ENCODE results near the gene WDR55. TPM values are rescaled to one million over a fixed set of nuclear protein-coding genes. Genes with fewer than 3 reads are reported as not detected.

WDR55 gene
- total RNA-seq, 1 donor from 2014 or later: 36.9 TPM

DNA sequence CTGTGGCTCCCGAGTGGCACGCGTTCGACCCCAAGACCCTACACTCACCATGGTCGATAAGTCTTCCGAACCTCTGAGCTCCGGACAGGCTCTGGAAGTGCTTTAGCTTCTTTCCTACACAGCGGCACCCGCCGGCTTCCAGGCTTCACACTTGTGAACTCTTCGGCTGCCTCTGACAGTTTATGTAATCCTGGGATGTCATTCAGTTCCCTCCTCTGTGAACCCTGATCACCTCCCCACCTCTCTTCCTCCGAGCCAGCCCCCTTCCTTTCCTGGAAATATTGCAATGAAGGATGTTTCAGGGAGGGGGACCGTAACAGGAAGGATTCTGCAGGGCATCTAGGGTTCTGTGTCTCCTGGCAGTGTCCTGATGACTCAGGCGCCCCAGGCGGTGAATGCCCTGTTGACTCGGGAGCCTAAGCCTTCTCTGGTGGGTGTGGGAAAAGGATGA, 31.7 kb upstream of the WDR55 start, which contains the start of gene CD14:
Gene CD14, minus strand, starts transcription at position 155 of the 451 bp plus-strand sequence. Its CDS starts 104 bp downstream, at position 51.
- Mint-ChIP-seq H3K36me3 (ENCODE audit: low read depth) (no peaks in the 10 kb centered on the region), H3K27ac (no peak within 1 kb of the TSS), H3K4me1 (peaks cover 33% of the 10 kb centered on the region), H3K4me3 (peak within 1 kb of the TSS; percentile 87), H3K9me3 (no peaks in the 10 kb centered on the region), H3K27me3 (peaks cover 14% of the 10 kb centered on the region)
- ChIA-PET POLR2A (interaction anchor here (1.1 to 1.4 kb wide), 2 partner anchors 58 to 231 kb away, joined by 3 to 7 read pairs; partner anchors contain the start of genes ANKHD1, HARS1 and HARS2), CTCF (interaction anchor here (0.6 kb wide), 1 partner anchor 229 kb away, joined by 3 read pairs; no protein-coding TSS in a partner anchor)
- intact Hi-C loops (cut with micrococcal nuclease): loop anchor here (2.0 kb wide), 1 partner anchor 14 kb away; the partner anchor contains the start of genes IK and NDUFA2
- DNase-seq (no peak), ATAC-seq (ENCODE audit: low read depth) (no peak)
- TF ChIP-seq, protein P1, sequence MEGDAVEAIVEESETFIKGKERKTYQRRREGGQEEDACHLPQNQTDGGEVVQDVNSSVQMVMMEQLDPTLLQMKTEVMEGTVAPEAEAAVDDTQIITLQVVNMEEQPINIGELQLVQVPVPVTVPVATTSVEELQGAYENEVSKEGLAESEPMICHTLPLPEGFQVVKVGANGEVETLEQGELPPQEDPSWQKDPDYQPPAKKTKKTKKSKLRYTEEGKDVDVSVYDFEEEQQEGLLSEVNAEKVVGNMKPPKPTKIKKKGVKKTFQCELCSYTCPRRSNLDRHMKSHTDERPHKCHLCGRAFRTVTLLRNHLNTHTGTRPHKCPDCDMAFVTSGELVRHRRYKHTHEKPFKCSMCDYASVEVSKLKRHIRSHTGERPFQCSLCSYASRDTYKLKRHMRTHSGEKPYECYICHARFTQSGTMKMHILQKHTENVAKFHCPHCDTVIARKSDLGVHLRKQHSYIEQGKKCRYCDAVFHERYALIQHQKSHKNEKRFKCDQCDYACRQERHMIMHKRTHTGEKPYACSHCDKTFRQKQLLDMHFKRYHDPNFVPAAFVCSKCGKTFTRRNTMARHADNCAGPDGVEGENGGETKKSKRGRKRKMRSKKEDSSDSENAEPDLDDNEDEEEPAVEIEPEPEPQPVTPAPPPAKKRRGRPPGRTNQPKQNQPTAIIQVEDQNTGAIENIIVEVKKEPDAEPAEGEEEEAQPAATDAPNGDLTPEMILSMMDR (IDR thresholded peaks at IDR 0.05): no peak

- TF ChIP-seq, protein P1 (IDR thresholded peaks at IDR 0.05): no peak
- peak overlapping the region; percentile 87 for H3K4me3 Mint-ChIP-seq
- DNase-seq (no peak), ATAC-seq (ENCODE audit: low read depth) (no peak)
- H3K27me3 Mint-ChIP-seq: peaks cover 11% of the 10 kb centered on the region
- peaks cover 33% of the 10 kb centered on the region for H3K4me1 Mint-ChIP-seq
- ChIA-PET POLR2A (interaction anchor here (0.7 to 1.4 kb wide), 2 partner anchors 14 to 231 kb away, joined by 3 to 7 read pairs; partner anchors contain the start of genes ANKHD1 and IK), CTCF (no interaction called here)
- H3K9me3 Mint-ChIP-seq: no peaks in the 10 kb centered on the region
- no peak overlapping the region for H3K27ac Mint-ChIP-seq
- H3K36me3 Mint-ChIP-seq (ENCODE audit: low read depth): no peaks in the 10 kb centered on the region
- intact Hi-C loops (cut with micrococcal nuclease): loop anchor here (2.0 kb wide), 1 partner anchor 13 kb away; the partner anchor contains the start of genes IK and NDUFA2
Measured at GRCh38 chr5:140633501-140633900, 31.2 kb upstream of the WDR55 start.

DNA sequence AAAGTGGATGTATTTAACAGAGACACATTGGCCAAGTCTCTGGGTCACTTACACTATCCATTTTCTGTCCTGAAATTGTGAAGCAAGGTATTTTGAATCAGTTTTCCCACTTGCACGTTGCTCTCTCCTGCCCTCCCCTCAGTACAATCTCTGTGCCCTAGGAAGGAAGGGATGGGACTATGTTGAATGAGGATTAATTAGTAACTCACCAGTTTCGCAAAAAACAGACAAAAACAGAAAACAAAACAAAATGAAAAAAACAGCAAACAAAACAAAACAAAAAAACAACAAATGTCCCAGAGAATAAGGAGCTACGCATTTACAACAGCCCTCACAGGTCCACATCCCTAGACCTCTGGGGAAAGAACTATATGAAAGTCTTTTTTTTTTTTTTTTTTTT, 30.6 kb upstream of the WDR55 start:
- no peak overlapping the region for H3K27ac Mint-ChIP-seq
- DNase-seq (no peak), ATAC-seq (ENCODE audit: low read depth) (no peak)
- intact Hi-C loops (cut with micrococcal nuclease): no loop called here
- H3K27me3 Mint-ChIP-seq: peaks cover 11% of the 10 kb centered on the region
- peaks cover 38% of the 10 kb centered on the region for H3K4me1 Mint-ChIP-seq
- ChIA-PET POLR2A (interaction anchor here (0.7 to 2.0 kb wide), 2 partner anchors 14 to 87 kb away, joined by 3 to 8 read pairs; partner anchors contain the start of genes EIF4EBP3 and IK), CTCF (interaction anchor here (1.4 to 2.2 kb wide), 3 partner anchors 13 to 261 kb away, joined by 4 to 11 read pairs (median 10); partner anchors contain the start of genes EIF4EBP3, IK and NDUFA2)
- H3K4me3 Mint-ChIP-seq: no peak overlapping the region
- TF ChIP-seq, protein P1 (IDR thresholded peaks at IDR 0.05): no peak
- no peaks in the 10 kb centered on the region for H3K9me3 Mint-ChIP-seq
- H3K36me3 Mint-ChIP-seq (ENCODE audit: low read depth): peaks cover 2% of the 10 kb centered on the region

DNA sequence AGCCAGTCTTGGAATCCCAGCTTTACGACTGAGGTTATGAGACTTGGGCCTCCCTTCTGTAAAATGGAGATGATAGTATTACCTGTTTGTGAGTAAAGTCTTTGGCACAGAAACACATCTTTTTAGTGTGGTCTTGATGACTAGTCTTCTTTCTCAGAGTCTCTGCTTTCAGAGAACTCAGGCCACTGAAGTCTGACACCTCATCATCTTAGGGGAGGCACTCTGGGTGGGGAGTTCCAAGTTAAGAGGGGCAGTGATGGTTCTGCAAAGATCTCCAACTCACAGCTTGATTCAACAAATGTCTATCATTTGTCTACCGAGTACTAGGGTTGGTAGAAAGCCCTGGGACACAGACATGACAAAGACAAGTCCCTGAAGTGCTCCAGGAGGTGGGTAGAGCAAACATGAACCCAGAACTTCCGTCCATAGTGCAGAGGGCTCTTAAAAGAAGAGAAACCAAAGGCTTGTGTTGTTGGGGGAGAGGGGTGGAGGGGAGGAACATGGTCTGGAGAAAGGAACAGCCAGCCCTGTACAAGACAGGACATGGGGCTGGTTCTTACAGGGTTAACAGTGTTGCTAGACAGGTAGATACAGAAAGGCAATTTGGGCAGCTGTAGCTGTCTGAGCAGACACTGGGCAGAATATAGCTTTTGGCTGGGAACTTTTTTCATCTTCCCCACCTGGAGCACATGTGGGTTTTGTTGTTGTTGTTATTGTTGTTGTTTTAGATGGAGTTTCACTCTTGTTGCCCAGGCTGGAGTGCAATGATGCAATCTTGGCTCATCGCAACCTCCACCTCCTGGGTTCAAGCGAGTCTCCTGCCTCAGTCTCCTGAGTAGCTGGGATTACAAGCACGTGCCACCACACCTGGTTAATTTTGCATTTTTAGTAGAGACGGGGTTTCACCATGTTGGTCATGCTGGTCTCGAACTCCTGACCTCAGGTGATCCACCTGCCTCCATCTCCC, 29.1 kb upstream of the WDR55 start:
- no peak overlapping the region for H3K27ac Mint-ChIP-seq
- intact Hi-C loops (cut with micrococcal nuclease): loop anchor here (1.0 kb wide), 2 partner anchors 88 to 262 kb away; partner anchors contain the start of gene EIF4EBP3
- peaks cover 49% of the 10 kb centered on the region for H3K4me1 Mint-ChIP-seq
- ChIA-PET CTCF (interaction anchor here (0.7 to 2.2 kb wide), 5 partner anchors 12 to 640 kb away, joined by 3 to 11 read pairs (median 4); partner anchors contain the start of genes EIF4EBP3, IK and NDUFA2), POLR2A (interaction anchor here (1.3 to 2.0 kb wide), 3 partner anchors 12 to 88 kb away, joined by 4 to 8 read pairs (median 8); partner anchors contain the start of genes APBB3, EIF4EBP3, IK and NDUFA2)
- TF ChIP-seq, protein P1 (IDR thresholded peaks at IDR 0.05): no peak
- ATAC-seq (ENCODE audit: low read depth) (no peak), DNase-seq (no peak)
- H3K4me3 Mint-ChIP-seq: no peak overlapping the region
- peaks cover 11% of the 10 kb centered on the region for H3K27me3 Mint-ChIP-seq
- peaks cover 2% of the 10 kb centered on the region for H3K36me3 Mint-ChIP-seq (ENCODE audit: low read depth)
- H3K9me3 Mint-ChIP-seq: no peaks in the 10 kb centered on the region
